ENCODE results near the gene LDB1.

The LDB1 gene

GRCh38 chr10:102120142-102120990, at the start of gene LDB1:
LDB1 (minus strand) TSS chr10:102120368; CDS start chr10:102120110, 258 bp downstream.
- DNase-seq (ENCODE audit: low spot score): peak; percentile 89

DNA sequence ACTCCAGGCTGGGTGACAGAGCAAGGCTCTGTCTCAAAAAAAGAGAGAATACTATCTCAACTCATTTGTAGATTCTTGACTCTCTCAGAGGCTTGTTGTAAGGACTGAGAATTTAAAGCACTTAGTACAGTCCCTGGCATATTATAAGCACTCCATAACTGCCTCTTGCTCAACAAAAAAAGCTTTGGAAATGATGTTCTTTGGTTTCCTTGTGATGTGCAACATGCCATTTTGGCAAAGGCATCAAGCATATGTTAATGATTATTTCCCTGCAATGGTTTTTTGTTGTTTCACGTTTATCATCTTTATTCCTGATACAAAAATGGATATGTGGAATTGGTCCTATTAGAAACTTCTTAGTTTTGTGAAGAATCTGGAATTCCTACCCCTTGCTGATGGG, 47.7 kb upstream of the LDB1 start:
- DNase-seq (ENCODE audit: low spot score): no peak

GRCh38 chr10:102163342-102163989, 43.3 kb upstream of the LDB1 start:
- no peak for DNase-seq (ENCODE audit: low spot score)

DNA sequence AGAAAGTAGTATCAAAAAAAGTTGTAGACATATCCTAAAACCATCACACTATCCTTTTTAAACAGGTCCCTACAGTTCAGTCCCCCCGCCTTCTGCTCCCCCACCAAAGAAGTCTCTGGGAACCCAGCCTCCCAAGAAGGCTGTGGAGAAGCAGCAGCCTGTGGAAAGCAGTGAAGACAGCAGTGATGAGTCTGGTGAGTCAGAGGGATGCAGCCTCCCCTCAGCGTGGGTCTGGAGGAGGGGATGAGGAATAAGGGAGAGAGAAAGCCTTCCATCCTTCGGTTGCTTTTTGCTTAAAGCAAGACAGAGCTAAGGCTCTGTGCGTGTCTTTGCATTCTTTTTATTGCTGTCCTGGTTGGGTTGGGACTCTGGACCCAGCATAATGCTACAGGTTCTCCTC, 39.7 kb upstream of the LDB1 start:
- DNase-seq (ENCODE audit: low spot score): no peak

- no peak for DNase-seq (ENCODE audit: low spot score)
Observed at GRCh38 chr10:102159051-102159597, 39.0 kb upstream of the LDB1 start.

DNA sequence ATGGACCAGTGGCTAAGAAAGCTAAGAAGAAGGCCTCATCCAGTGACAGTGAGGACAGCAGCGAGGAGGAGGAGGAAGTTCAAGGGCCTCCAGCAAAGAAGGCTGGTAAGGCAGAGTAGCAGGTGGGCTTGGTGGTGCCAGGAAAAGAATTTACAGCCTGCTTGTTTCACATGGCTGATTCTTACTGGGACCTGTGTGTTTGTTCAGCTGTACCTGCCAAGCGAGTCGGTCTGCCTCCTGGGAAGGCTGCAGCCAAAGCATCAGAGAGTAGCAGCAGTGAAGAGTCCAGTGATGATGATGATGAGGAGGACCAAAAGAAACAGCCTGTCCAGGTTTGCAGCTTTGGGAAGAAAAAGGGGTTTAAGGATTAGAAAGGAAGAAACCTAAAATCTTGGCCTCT, 37.1 kb upstream of the LDB1 start:
- DNase-seq (ENCODE audit: low spot score): no peak

- no peak for DNase-seq (ENCODE audit: low spot score)
Observed at GRCh38 chr10:102154466-102155116, 34.4 kb upstream of the LDB1 start.

- DNase-seq (ENCODE audit: low spot score): no peak
Observed at GRCh38 chr10:102153093-102153620, 33.0 kb upstream of the LDB1 start.

- DNase-seq (ENCODE audit: low spot score): no peak
Observed at GRCh38 chr10:102152545-102152890, 32.4 kb upstream of the LDB1 start.

GRCh38 chr10:102151774-102152544, 31.8 kb upstream of the LDB1 start, which contains the start of gene NOLC1:
NOLC1 (plus strand) TSS chr10:102152389; CDS start chr10:102152411, 22 bp downstream.
- DNase-seq (ENCODE audit: low spot score): peak; percentile 99

GRCh38 chr10:102150970-102151773, 31.0 kb upstream of the LDB1 start:
- no peak for DNase-seq (ENCODE audit: low spot score)

- DNase-seq (ENCODE audit: low spot score): no peak
Observed at GRCh38 chr10:102148275-102148674, 28.1 kb upstream of the LDB1 start.

- no peak for DNase-seq (ENCODE audit: low spot score)
Observed at GRCh38 chr10:102147561-102147960, 27.4 kb upstream of the LDB1 start.

- DNase-seq (ENCODE audit: low spot score): no peak
Observed at GRCh38 chr10:102146971-102147428, 26.8 kb upstream of the LDB1 start.

DNA sequence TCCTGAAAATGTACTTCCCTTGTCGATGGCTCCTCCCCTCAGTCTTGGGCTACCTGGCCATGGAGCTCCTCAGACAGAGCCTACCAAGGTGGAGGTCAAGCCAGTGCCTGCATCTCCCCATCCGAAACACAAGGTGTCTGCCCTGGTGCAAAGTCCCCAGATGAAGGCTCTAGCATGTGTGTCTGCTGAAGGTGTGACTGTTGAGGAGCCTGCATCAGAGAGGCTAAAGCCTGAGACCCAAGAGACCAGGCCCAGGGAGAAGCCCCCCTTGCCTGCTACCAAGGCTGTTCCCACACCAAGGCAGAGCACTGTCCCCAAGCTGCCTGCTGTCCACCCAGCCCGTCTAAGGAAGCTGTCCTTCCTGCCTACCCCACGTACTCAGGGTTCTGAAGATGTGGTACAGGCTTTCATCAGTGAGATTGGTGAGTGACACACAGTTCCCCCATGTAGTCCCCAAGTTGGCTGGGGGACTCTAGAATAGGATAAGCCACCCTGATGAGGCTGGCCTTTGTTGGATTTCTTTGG, 21.5 kb upstream of the LDB1 start:
- no peak for DNase-seq (ENCODE audit: low spot score)

- no peak for DNase-seq (ENCODE audit: low spot score)
Observed at GRCh38 chr10:102140913-102141540, 20.9 kb upstream of the LDB1 start.

GRCh38 chr10:102140218-102140617, 20.1 kb upstream of the LDB1 start:
- no peak for DNase-seq (ENCODE audit: low spot score)

GRCh38 chr10:102139281-102140110, 19.3 kb upstream of the LDB1 start:
- DNase-seq (ENCODE audit: low spot score): no peak

DNA sequence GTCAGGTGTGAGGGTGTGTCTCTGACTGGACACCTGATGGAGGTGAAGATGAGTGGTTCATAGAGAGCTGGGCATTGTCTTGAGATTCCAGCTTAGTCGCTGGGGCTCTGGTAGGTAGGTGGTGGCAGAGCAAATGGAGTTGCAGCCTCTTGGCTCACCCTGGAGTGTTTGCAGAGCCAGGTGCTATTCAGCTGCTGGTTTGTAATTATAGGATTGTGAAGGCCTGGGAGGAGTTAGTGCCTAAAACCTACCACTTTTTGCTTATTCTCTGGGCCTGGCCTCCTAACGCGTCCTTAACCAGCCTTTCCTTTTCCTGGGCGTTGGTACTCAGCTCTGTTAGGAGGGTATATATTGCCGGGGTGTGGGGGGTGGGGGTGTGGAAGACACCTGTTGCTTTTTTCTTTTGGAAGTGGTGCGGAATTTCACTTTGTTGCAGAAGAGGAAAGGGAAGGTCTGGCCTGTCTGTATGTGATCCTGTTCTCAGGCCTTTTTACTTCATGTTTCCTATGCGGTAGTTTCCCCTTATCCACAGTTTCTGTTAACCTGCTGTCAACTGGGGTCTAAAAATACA, 15.9 kb upstream of the LDB1 start:
- no peak for DNase-seq (ENCODE audit: low spot score)
